HFFc6 (cell line): ENCODE data around the gene DHRS7B. TPM values are rescaled to one million over a fixed set of nuclear protein-coding genes. Genes with fewer than 3 reads are reported as not detected.
"Not testable (repeated sequence)": the region's sequence is repeated elsewhere in the genome, so short reads cannot be mapped to it uniquely, and the experiment has no call there.

Experiments used
- DNase-seq: peaks from one replicate; pipeline ENCODE4 v3.0.0-alpha.2; 2018
- H3K27ac Mint-ChIP-seq: 2 replicates; pipeline ENCODE4 v1.8.0; 2020; ENCODE audit warnings: mild to moderate bottlenecking, mixed read lengths
- H3K27me3 Mint-ChIP-seq: 2 replicates; pipeline ENCODE4 v1.8.0; 2021; ENCODE audit warnings: mild to moderate bottlenecking, moderate library complexity, mixed read lengths; ENCODE audit not compliant: insufficient read depth
- H3K36me3 Mint-ChIP-seq: 2 replicates; pipeline ENCODE4 v1.8.0; 2021; ENCODE audit warnings: low read depth, mixed read lengths
- H3K4me1 Mint-ChIP-seq: 2 replicates; pipeline ENCODE4 v1.8.0; 2020; ENCODE audit warnings: low read depth, mixed read lengths
- H3K4me3 Mint-ChIP-seq: 2 replicates; pipeline ENCODE4 v1.8.0; 2020; ENCODE audit warnings: mild to moderate bottlenecking, moderate library complexity, mixed read lengths
- H3K9me3 Mint-ChIP-seq: 2 replicates; pipeline ENCODE4 v1.8.0; 2020; ENCODE audit warnings: mild to moderate bottlenecking, mixed read lengths
- CTCF ChIP-seq: fragments of 200-600 bp; sonication (generic); IDR thresholded peaks from 2 replicates; pipeline ENCODE4 v1.5.0; 2021; ENCODE audit warnings: antibody characterized with exemption, mild to moderate bottlenecking
- total RNA-seq, 6 experiments: library from RNA; stranded (reverse); fragmentation: NEBNext Ultra II Directional; extraction: Animal tissue kit (Norgen Biotek cat#: 25700); gene quantifications; 2 replicates in 1 of 6; 3 replicates in 5 of 6; pipeline ENCODE4 v1.2.3, GENCODE V29; 2021

Gene DHRS7B
- total RNA-seq, 6 experiments from 2014 or later: 12.3 to 20.8 (median 14.7) TPM

GRCh38 chr17:21100636-21101035, 26.1 kb upstream of the DHRS7B start:
- no peak for DNase-seq
- Mint-ChIP-seq H3K27me3 (no peaks in the 10 kb centered on the region; the same call in 1 of the 2 replicates), H3K4me1 (peaks cover 13% of the 10 kb centered on the region), H3K9me3 (no peaks in the 10 kb centered on the region), H3K27ac (no peak overlapping the region), H3K4me3 (no peak overlapping the region), H3K36me3 (no peaks in the 10 kb centered on the region)
- TF ChIP-seq CTCF: no peak

GRCh38 chr17:21104608-21105007, 22.2 kb upstream of the DHRS7B start:
- Mint-ChIP-seq H3K27ac (no peak overlapping the region), H3K36me3 (no peaks in the 10 kb centered on the region), H3K27me3 (peaks cover 11% of the 10 kb centered on the region), H3K4me3 (no peak overlapping the region), H3K4me1 (peaks cover 2% of the 10 kb centered on the region; the same call in 1 of the 2 replicates), H3K9me3 (no peaks in the 10 kb centered on the region)
- DNase-seq: no peak
- TF ChIP-seq CTCF: no peak

- no peaks in the 10 kb centered on the region for H3K9me3 Mint-ChIP-seq
- H3K4me1 Mint-ChIP-seq: no peaks in the 10 kb centered on the region
- no peak overlapping the region for H3K27ac Mint-ChIP-seq
- H3K4me3 Mint-ChIP-seq: no peak overlapping the region
- no peak for TF ChIP-seq CTCF
- DNase-seq: no peak
- no peaks in the 10 kb centered on the region for H3K36me3 Mint-ChIP-seq
- H3K27me3 Mint-ChIP-seq: peaks cover 14% of the 10 kb centered on the region
These were observed 21.5 kb upstream of the DHRS7B start for GRCh38 chr17:21105064-21105894.

- Mint-ChIP-seq H3K27ac (no peak overlapping the region), H3K27me3 (peaks cover 14% of the 10 kb centered on the region), H3K4me1 (no peaks in the 10 kb centered on the region), H3K36me3 (no peaks in the 10 kb centered on the region), H3K9me3 (no peaks in the 10 kb centered on the region), H3K4me3 (no peak overlapping the region)
- no peak for DNase-seq
- TF ChIP-seq CTCF: no peak
These were observed 20.4 kb upstream of the DHRS7B start for GRCh38 chr17:21106316-21106715.

- not testable (repeated sequence) for DNase-seq, H3K4me3 Mint-ChIP-seq, H3K9me3 Mint-ChIP-seq, H3K36me3 Mint-ChIP-seq, H3K27ac Mint-ChIP-seq, H3K4me1 Mint-ChIP-seq
- H3K27me3 Mint-ChIP-seq: peaks cover 14% of the 10 kb centered on the region
These were observed 19.6 kb upstream of the DHRS7B start for GRCh38 chr17:21107067-21107650.

GRCh38 chr17:21108651-21109050, 18.1 kb upstream of the DHRS7B start:
- no peak overlapping the region for H3K27ac Mint-ChIP-seq
- H3K27me3 Mint-ChIP-seq: peaks cover 17% of the 10 kb centered on the region
- H3K36me3 Mint-ChIP-seq: no peaks in the 10 kb centered on the region
- no peak overlapping the region for H3K4me3 Mint-ChIP-seq
- TF ChIP-seq CTCF: no peak
- H3K9me3 Mint-ChIP-seq: no peaks in the 10 kb centered on the region
- H3K4me1 Mint-ChIP-seq: no peaks in the 10 kb centered on the region
- DNase-seq: no peak
